HCT116 (cell line): ENCODE data around the gene SYNGR1. TPM values are rescaled to one million over a fixed set of nuclear protein-coding genes. Genes with fewer than 3 reads are reported as not detected.

Experiments
- ATAC-seq: fragments of 200-7000 bp; cut with Tn5 transposase; 2 replicates; pipeline ENCODE4 v1.9.1; 2020; ENCODE audit warnings: mild to moderate bottlenecking, moderate library complexity
- BruUV-seq: library from RNA; stranded (reverse); fragments of 400-500 nt; replicated peaks from 2 replicates; lab custom pipeline; 2021; lab: Mats Ljungman, UMichigan
- CTCF ChIA-PET: fragments of 300-600 bp; sonication (Branson Sonifier 250); formaldehyde crosslinking; loops from one replicate; lab custom pipeline; 2021; ENCODE audit warnings: antibody characterized with exemption; lab: Charles Lee
- POLR2A ChIA-PET: fragments of 300-600, 350-600 bp; sonication (Branson Sonifier 250); formaldehyde crosslinking; loops from one replicate; lab custom pipeline; 2021; ENCODE audit warnings: antibody characterized with exemption; lab: Charles Lee
- RAD21 ChIA-PET, 2 experiments: fragments of 300-600 bp; sonication (Branson Sonifier 250); formaldehyde crosslinking; loops; one replicate each; lab custom pipeline; 2023; ENCODE audit warnings: low total read pairs in 2 of 2; ENCODE audit not compliant: uncharacterized antibody in 2 of 2, unreplicated experiment in 2 of 2, low non-redundant PET in 1 of 2; lab: Charles Lee
- DNase-seq: peaks from one replicate; pipeline ENCODE4 v3.0.0-alpha.2; 2010; ENCODE audit warnings: low read depth, low spot score
- H2AFZ ChIP-seq: fragments of 200-600 bp; shearing (Covaris generic), sonication (generic); 2 replicates; pipeline ENCODE4 v1.6.1; 2017; ENCODE audit warnings: low read depth, mixed run types, mixed read lengths, antibody characterized with exemption, low read length; ENCODE audit not compliant: poor library complexity, severe bottlenecking
- H3K27ac ChIP-seq: 2 replicates; pipeline ENCODE4 v1.5.1; 2012; ENCODE audit warnings: low read depth, low read length
- H3K27me3 ChIP-seq: fragments of 200-600 bp; sonication (generic); 2 replicates; pipeline ENCODE4 v1.6.1; 2016; ENCODE audit warnings: mixed run types, low read length, mixed read lengths; ENCODE audit not compliant: insufficient read depth
- H3K36me3 ChIP-seq, 2 experiments: fragments of 200-500 bp in 1 of 2; fragments of 200-600 bp in 1 of 2; sonication (Bioruptor generic) in 1 of 2; sonication (generic) in 1 of 2; 2 replicates each; pipeline versions ENCODE4 v1.5.1 to v1.6.1; 2014 to 2016; ENCODE audit warnings: low read length in 2 of 2, inconsistent platforms in 1 of 2, mixed read lengths in 1 of 2, mixed run types in 1 of 2; ENCODE audit not compliant: insufficient read depth in 2 of 2, control insufficient read depth in 1 of 2
- H3K4me1 ChIP-seq, 2 experiments: fragments of 200-600 bp in 1 of 2; sonication (generic) in 1 of 2; 2 replicates each; pipeline versions ENCODE4 v1.5.1 to v1.6.1; 2012 to 2017; ENCODE audit warnings: low read length in 2 of 2, inconsistent platforms in 1 of 2, mild to moderate bottlenecking in 1 of 2, mixed read lengths in 1 of 2, mixed run types in 1 of 2, moderate library complexity in 1 of 2; ENCODE audit not compliant: insufficient read depth in 2 of 2, control insufficient read depth in 1 of 2
- H3K4me2 ChIP-seq: fragments of 200-600 bp; sonication (generic); 2 replicates; pipeline ENCODE4 v1.6.1; 2017; ENCODE audit warnings: mixed run types, low read length, mixed read lengths
- H3K4me3 ChIP-seq, 2 experiments: fragments of 200-600 bp in 1 of 2; sonication (generic) in 1 of 2; replicated peaks in 1 of 2; 2 replicates each; pipeline ENCODE4 v1.5.1; 2011 to 2016; ENCODE audit warnings: low read length in 2 of 2, control low read depth in 1 of 2, low read depth in 1 of 2, mild to moderate bottlenecking in 1 of 2, mixed read lengths in 1 of 2, mixed run types in 1 of 2
- H3K79me2 ChIP-seq: fragments of 200-600 bp; sonication (generic); 2 replicates; pipeline ENCODE4 v1.6.1; 2017; ENCODE audit warnings: mild to moderate bottlenecking, mixed run types, low read length, moderate library complexity, mixed read lengths; ENCODE audit not compliant: insufficient read depth
- H3K9ac ChIP-seq: fragments of 200-600 bp; sonication (generic); 2 replicates; pipeline ENCODE4 v1.6.1; 2016; ENCODE audit warnings: low read length, mixed read lengths
- H3K9me2 ChIP-seq: fragments of 200-600 bp; sonication (generic), shearing (Covaris generic); 2 replicates; pipeline ENCODE4 v1.6.1; 2017; ENCODE audit warnings: mixed run types, mild to moderate bottlenecking, moderate library complexity; ENCODE audit not compliant: insufficient read depth
- H3K9me3 ChIP-seq, 2 experiments: fragments of 200-500 bp in 1 of 2; fragments of 200-600 bp in 1 of 2; sonication (Bioruptor generic) in 1 of 2; sonication (generic) in 1 of 2; 2 replicates each; pipeline ENCODE4 v1.6.1; 2014 to 2017; ENCODE audit warnings: low read length in 2 of 2, mixed read lengths in 2 of 2, inconsistent platforms in 1 of 2, low read depth in 1 of 2, mild to moderate bottlenecking in 1 of 2, mixed run types in 1 of 2, moderate library complexity in 1 of 2; ENCODE audit not compliant: control insufficient read depth in 1 of 2, insufficient read depth in 1 of 2
- H4K20me1 ChIP-seq: fragments of 200-600 bp; sonication (generic), shearing (Covaris generic); 2 replicates; pipeline ENCODE4 v1.6.1; 2017; ENCODE audit warnings: mixed run types, mild to moderate bottlenecking, moderate library complexity; ENCODE audit not compliant: insufficient read depth
- CBX3 ChIP-seq: IDR thresholded peaks from 2 replicates; pipeline ENCODE4 v1.6.1; 2012; ENCODE audit warnings: low read depth
- CEBPB ChIP-seq: IDR thresholded peaks from 2 replicates; pipeline ENCODE4 v1.6.1; 2012; ENCODE audit warnings: low read depth
- CTCF ChIP-seq, 3 experiments: fragments of 200-600 bp in 1 of 3; sonication (generic) in 1 of 3; IDR thresholded peaks in 2 of 3; conservative IDR thresholded peaks in 1 of 3; 2 replicates each; pipeline ENCODE4 v1.5.1; 2012 to 2017; ENCODE audit warnings: low read depth in 2 of 3, low read length in 2 of 3, antibody characterized with exemption in 1 of 3, borderline replicate concordance in 1 of 3, control low read depth in 1 of 3, mild to moderate bottlenecking in 1 of 3, mixed read lengths in 1 of 3, mixed run types in 1 of 3, moderate library complexity in 1 of 3; ENCODE audit not compliant: insufficient read depth in 1 of 3
- SP1 ChIP-seq: IDR thresholded peaks from 2 replicates; pipeline ENCODE4 v1.6.1; 2012; ENCODE audit warnings: low read depth
- TCF7L2 ChIP-seq: IDR thresholded peaks from 2 replicates; pipeline ENCODE4 v1.7.0; 2011; ENCODE audit warnings: borderline replicate concordance, inconsistent platforms; ENCODE audit not compliant: insufficient read depth, insufficient read length; ENCODE audit errors: extremely low read depth
- ZFX ChIP-seq: fragments of 450-650 bp; IDR thresholded peaks from 2 replicates; pipeline ENCODE4 v1.6.1; 2017
- intact Hi-C: fragments of 100-400 bp; cut with micrococcal nuclease; formaldehyde crosslinking; loops from 2 replicates; pipeline ENCODE4 v1.10.0; 2022
- total RNA-seq: library from RNA; stranded (reverse); gene quantifications from one replicate; pipeline ENCODE4 v1.2.1, GENCODE V29; 2021; ENCODE audit not compliant: unreplicated experiment

SYNGR1 gene
- total RNA-seq, 1 experiment from 2014 or later = 20.7 TPM

- Histone ChIP-seq H3K4me3 (peak overlapping the region; percentile 40 to 52), H3K4me1 (peaks cover 39 to 79% of the 10 kb centered on the region in 2 experiments), H3K27ac (peak overlapping the region; percentile 85), H3K9me3 (no peaks in the 10 kb centered on the region), H4K20me1 (peaks cover 16% of the 10 kb centered on the region; the same call in 1 of the 2 replicates), H3K9ac (peak overlapping the region; percentile 62), H3K27me3 (no peaks in the 10 kb centered on the region), H3K4me2 (peak overlapping the region; percentile 83), H2AFZ (no peak overlapping the region), H3K36me3 (peaks cover 13 to 27% of the 10 kb centered on the region in 2 experiments; a peak in 2 of 4 replicates), H3K9me2 (no peaks in the 10 kb centered on the region), H3K79me2 (peaks cover 15% of the 10 kb centered on the region)
- ATAC-seq (peak; percentile 18), DNase-seq (no peak)
- POLR2A ChIA-PET = interaction anchor here (0.8 to 3.7 kb wide), 12 partner anchors 9 to 174 kb away, joined by 3 to 54 read pairs (median 5); partner anchors contain the start of genes PDGFB and RPL3
- RAD21 ChIA-PET = interaction anchor here (0.8 to 1.2 kb wide), 4 partner anchors 17 to 138 kb away, joined by 3 to 4 read pairs (median 3); no protein-coding TSS in a partner anchor
- BruUV-seq = TSS peak; percentile 88
- no peak for TF ChIP-seq TCF7L2
- no peak for TF ChIP-seq CEBPB
- TF ChIP-seq SP1 = no peak
- TF ChIP-seq CBX3 = no peak
- TF ChIP-seq ZFX = 0 out of 2 replicates have a peak, but pooled peaks have one; percentile 23
- peak in 2 of 3 experiments; percentile 43 to 49; a peak in 4 of 6 replicates for TF ChIP-seq CTCF (IDR thresholded peaks at IDR 0.05 in 2 of 3, conservative IDR thresholded peaks at IDR 0.05 in 1 of 3; ENCODE audit: borderline replicate concordance in 1 of 3, insufficient read depth in 1 of 3, low read depth in 2 of 3, low read length in 2 of 3)
- CTCF ChIA-PET = interaction anchor here (0.6 to 4.6 kb wide), 9 partner anchors 10 to 174 kb away, joined by 3 to 63 read pairs (median 4); no protein-coding TSS in a partner anchor
- intact Hi-C loops = loop anchor here (1.0 to 5.0 kb wide), 3 partner anchors 174 to 437 kb away; partner anchors contain the start of gene CBX6
Measured at GRCh38 chr22:39309364-39309861, 40.4 kb upstream of the SYNGR1 start.
